ENCODE results near the gene CYP39A1. TPM values are rescaled to one million over a fixed set of nuclear protein-coding genes. Genes with fewer than 3 reads are reported as not detected.

CYP39A1 gene
- total and polyA plus RNA-seq, 2 experiments from 2014 or later: 1.5 to 3.5 TPM

DNA sequence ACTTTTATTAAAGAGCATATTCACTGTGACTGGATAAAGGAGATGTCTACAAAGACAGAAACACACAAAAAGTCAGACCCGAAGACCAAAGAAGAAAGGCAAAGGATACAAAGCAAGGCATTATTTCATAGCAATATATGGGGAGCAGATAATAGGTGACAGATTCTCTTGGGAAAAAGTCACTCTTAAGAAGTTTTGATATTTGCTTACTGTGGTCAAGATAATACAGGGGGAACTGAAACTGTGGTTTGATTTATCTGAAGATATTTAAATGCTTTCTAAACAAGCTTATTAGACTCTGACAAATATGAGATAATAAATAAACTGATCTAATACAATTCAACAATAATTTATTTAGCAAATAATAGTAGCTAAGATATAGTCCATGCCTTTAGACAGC lies 14.7 kb downstream of the CYP39A1 start (continued):
- TF ChIP-seq, protein P1, sequence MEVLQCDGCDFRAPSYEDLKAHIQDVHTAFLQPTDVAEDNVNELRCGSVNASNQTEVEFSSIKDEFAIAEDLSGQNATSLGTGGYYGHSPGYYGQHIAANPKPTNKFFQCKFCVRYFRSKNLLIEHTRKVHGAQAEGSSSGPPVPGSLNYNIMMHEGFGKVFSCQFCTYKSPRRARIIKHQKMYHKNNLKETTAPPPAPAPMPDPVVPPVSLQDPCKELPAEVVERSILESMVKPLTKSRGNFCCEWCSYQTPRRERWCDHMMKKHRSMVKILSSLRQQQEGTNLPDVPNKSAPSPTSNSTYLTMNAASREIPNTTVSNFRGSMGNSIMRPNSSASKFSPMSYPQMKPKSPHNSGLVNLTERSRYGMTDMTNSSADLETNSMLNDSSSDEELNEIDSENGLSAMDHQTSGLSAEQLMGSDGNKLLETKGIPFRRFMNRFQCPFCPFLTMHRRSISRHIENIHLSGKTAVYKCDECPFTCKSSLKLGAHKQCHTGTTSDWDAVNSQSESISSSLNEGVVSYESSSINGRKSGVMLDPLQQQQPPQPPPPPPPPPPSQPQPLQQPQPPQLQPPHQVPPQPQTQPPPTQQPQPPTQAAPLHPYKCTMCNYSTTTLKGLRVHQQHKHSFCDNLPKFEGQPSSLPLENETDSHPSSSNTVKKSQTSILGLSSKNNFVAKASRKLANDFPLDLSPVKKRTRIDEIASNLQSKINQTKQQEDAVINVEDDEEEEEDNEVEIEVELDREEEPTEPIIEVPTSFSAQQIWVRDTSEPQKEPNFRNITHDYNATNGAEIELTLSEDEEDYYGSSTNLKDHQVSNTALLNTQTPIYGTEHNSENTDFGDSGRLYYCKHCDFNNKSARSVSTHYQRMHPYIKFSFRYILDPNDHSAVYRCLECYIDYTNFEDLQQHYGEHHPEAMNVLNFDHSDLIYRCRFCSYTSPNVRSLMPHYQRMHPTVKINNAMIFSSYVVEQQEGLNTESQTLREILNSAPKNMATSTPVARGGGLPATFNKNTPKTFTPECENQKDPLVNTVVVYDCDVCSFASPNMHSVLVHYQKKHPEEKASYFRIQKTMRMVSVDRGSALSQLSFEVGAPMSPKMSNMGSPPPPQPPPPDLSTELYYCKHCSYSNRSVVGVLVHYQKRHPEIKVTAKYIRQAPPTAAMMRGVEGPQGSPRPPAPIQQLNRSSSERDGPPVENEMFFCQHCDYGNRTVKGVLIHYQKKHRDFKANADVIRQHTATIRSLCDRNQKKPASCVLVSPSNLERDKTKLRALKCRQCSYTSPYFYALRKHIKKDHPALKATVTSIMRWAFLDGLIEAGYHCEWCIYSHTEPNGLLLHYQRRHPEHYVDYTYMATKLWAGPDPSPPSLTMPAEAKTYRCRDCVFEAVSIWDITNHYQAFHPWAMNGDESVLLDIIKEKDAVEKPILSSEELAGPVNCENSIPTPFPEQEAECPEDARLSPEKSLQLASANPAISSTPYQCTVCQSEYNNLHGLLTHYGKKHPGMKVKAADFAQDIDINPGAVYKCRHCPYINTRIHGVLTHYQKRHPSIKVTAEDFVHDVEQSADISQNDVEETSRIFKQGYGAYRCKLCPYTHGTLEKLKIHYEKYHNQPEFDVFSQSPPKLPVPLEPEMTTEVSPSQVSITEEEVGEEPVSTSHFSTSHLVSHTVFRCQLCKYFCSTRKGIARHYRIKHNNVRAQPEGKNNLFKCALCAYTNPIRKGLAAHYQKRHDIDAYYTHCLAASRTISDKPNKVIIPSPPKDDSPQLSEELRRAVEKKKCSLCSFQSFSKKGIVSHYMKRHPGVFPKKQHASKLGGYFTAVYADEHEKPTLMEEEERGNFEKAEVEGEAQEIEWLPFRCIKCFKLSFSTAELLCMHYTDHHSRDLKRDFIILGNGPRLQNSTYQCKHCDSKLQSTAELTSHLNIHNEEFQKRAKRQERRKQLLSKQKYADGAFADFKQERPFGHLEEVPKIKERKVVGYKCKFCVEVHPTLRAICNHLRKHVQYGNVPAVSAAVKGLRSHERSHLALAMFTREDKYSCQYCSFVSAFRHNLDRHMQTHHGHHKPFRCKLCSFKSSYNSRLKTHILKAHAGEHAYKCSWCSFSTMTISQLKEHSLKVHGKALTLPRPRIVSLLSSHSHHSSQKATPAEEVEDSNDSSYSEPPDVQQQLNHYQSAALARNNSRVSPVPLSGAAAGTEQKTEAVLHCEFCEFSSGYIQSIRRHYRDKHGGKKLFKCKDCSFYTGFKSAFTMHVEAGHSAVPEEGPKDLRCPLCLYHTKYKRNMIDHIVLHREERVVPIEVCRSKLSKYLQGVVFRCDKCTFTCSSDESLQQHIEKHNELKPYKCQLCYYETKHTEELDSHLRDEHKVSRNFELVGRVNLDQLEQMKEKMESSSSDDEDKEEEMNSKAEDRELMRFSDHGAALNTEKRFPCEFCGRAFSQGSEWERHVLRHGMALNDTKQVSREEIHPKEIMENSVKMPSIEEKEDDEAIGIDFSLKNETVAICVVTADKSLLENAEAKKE (CRISPR knock-in tag; IDR thresholded peaks at IDR 0.05): no peak
- TF ChIP-seq, protein P2, sequence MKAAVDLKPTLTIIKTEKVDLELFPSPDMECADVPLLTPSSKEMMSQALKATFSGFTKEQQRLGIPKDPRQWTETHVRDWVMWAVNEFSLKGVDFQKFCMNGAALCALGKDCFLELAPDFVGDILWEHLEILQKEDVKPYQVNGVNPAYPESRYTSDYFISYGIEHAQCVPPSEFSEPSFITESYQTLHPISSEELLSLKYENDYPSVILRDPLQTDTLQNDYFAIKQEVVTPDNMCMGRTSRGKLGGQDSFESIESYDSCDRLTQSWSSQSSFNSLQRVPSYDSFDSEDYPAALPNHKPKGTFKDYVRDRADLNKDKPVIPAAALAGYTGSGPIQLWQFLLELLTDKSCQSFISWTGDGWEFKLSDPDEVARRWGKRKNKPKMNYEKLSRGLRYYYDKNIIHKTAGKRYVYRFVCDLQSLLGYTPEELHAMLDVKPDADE (IDR thresholded peaks at IDR 0.05): no peak
- no peak for TF ChIP-seq POLR2AphosphoS5 (IDR thresholded peaks at IDR 0.05; ENCODE audit: low read depth)

DNA sequence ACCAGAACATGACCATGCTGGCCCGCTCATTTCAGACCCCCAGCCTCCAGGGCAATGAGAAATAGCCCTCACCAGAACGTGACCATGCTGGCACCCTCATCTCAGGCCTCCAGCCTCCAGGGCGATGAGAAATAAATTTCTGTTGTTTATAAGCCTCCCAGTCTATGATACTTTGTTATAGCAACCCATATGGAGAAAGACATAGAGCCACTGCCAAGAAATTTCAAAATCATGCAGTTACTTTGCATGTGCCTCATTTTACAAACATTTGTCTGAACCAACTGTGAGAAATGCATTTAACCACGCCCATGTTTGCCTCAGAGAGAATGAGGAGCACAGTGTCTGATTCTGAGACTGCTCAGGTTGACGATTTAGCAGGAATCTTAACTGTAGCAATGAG lies 15.5 kb downstream of the CYP39A1 start:
- no peaks in the 10 kb centered on the region for H3F3A ChIP-seq (replicated peaks; ENCODE audit: low read depth)
- no peak overlapping the region for H3K4me2 ChIP-seq
- Mint-ChIP-seq H3K4me1 (peaks cover 9% of the 10 kb centered on the region), H3K36me3 (ENCODE audit: low read depth) (no peaks in the 10 kb centered on the region), H3K4me3 (no peak overlapping the region), H3K27ac (no peak overlapping the region), H3K27me3 (ENCODE audit: insufficient read depth, low read depth, poor library complexity) (no peaks in the 10 kb centered on the region), H3K9me3 (no peaks in the 10 kb centered on the region; the same call in 2 of the 3 replicates)
- no peak overlapping the region for H3K4me3 ChIP-seq
- DNase-seq (ENCODE audit: low spot score): no peak
- H3K79me2 ChIP-seq (replicated peaks; ENCODE audit: insufficient read depth): no peaks in the 10 kb centered on the region
- ATAC-seq: no peak
- H3K9me2 ChIP-seq (ENCODE audit: insufficient read depth): no peaks in the 10 kb centered on the region
- H4K20me1 ChIP-seq (replicated peaks; ENCODE audit: insufficient read depth): no peaks in the 10 kb centered on the region
- no peak overlapping the region for H2AFZ ChIP-seq
- no peaks in the 10 kb centered on the region for H3K36me3 ChIP-seq (ENCODE audit: insufficient read depth)
- H3K27me3 ChIP-seq (ENCODE audit: insufficient read depth): no peaks in the 10 kb centered on the region
- no peak overlapping the region for H3K27ac ChIP-seq (ENCODE audit: low read depth)
- H3K4me1 ChIP-seq (ENCODE audit: insufficient read depth): no peaks in the 10 kb centered on the region
- no peak for TF ChIP-seq EZH2phosphoT487 (IDR thresholded peaks at IDR 0.05; ENCODE audit: unreplicated experiment)
- TF ChIP-seq, protein P1 (CRISPR knock-in tag; IDR thresholded peaks at IDR 0.05): no peak
- no peak for TF ChIP-seq POLR2AphosphoS5 (IDR thresholded peaks at IDR 0.05; ENCODE audit: low read depth)
- no peak for TF ChIP-seq ZNF331 (CRISPR knock-in tag; IDR thresholded peaks at IDR 0.05; ENCODE audit: low read depth)
- no peak for TF ChIP-seq ZNF114 (CRISPR knock-in tag; IDR thresholded peaks at IDR 0.05)
